K562 (cell line): ENCODE results near the gene TBX19. TPM values are rescaled to one million over a fixed set of nuclear protein-coding genes. Genes with fewer than 3 reads are reported as not detected.

Experiments used
- BHLHE40 ChIP-seq: IDR thresholded peaks from 2 replicates; pipeline ENCODE4 v1.6.1; 2011; ENCODE audit warnings: low read length, improper control_type of control experiment
- CEBPG ChIP-seq, 3 experiments: fragments of 200-800 bp in 1 of 3; sonication (Bioruptor generic) in 1 of 3; sonication (generic) in 1 of 3; formaldehyde crosslinking in 1 of 3; IDR thresholded peaks in 2 of 3; conservative IDR thresholded peaks in 1 of 3; 2 replicates each; pipeline versions ENCODE4 v1.6.1 to v1.8.0; 2016 to 2022; ENCODE audit warnings: missing compliant biosample characterization in 2 of 3, missing genetic modification characterization in 2 of 3, mild to moderate bottlenecking in 1 of 3, missing genetic modification reagents in 1 of 3
- CHD1 ChIP-seq: fragments of 200-600 bp; sonication (generic); IDR thresholded peaks from one replicate; pipeline ENCODE4 v1.6.1; 2012; ENCODE audit warnings: mild to moderate bottlenecking, moderate library complexity, low read length, inconsistent platforms
- CREM ChIP-seq: IDR thresholded peaks from 2 replicates; pipeline ENCODE4 v1.6.1; 2014; ENCODE audit warnings: antibody characterized with exemption, low read depth
- EP300 ChIP-seq: IDR thresholded peaks from 2 replicates; pipeline ENCODE4 v1.6.1; 2012; ENCODE audit warnings: low read length, improper control_type of control experiment
- ETV1 ChIP-seq: fragments of 450-650 bp; conservative IDR thresholded peaks from 2 replicates; pipeline ENCODE4 v1.6.1; 2016; ENCODE audit warnings: missing genetic modification characterization, control low read depth, low read depth, missing compliant biosample characterization
- FOSL1 ChIP-seq: fragments of 200-800 bp; sonication (Bioruptor generic); conservative IDR thresholded peaks from 2 replicates; pipeline ENCODE4 v1.6.1; 2016; ENCODE audit warnings: missing genetic modification characterization, missing compliant biosample characterization
- HNRNPL ChIP-seq: fragments of 200-400 bp; formaldehyde crosslinking; IDR thresholded peaks from 2 replicates; pipeline ENCODE4 v1.6.1; 2017; ENCODE audit warnings: low read depth, mild to moderate bottlenecking, low read length
- MAZ ChIP-seq, 2 experiments: fragments of 450-650 bp in 1 of 2; sonication (generic) in 1 of 2; formaldehyde crosslinking; IDR thresholded peaks in 1 of 2; conservative IDR thresholded peaks in 1 of 2; 2 replicates each; pipeline versions ENCODE4 v1.4.0 to v1.5.0; 2020; ENCODE audit warnings: mild to moderate bottlenecking in 1 of 2, missing genetic modification reagents in 1 of 2
- NCOA1 ChIP-seq: fragments of 450-650 bp; IDR thresholded peaks from 2 replicates; pipeline ENCODE4 v1.6.1; 2016; ENCODE audit warnings: low read depth
- NONO ChIP-seq, 2 experiments: fragments of 200-400 bp in 1 of 2; fragments of 450-650 bp in 1 of 2; formaldehyde crosslinking in 1 of 2; IDR thresholded peaks; 2 replicates each; pipeline ENCODE4 v1.6.1; 2017; ENCODE audit warnings: low read depth in 2 of 2, mild to moderate bottlenecking in 2 of 2, moderate library complexity in 2 of 2, low read length in 1 of 2
- NR3C1 ChIP-seq: sonication (generic); formaldehyde crosslinking; IDR thresholded peaks from 2 replicates; pipeline ENCODE4 v1.8.1; 2022; ENCODE audit warnings: missing genetic modification reagents
- RBM17 ChIP-seq: fragments of 200-400 bp; formaldehyde crosslinking; IDR thresholded peaks from 2 replicates; pipeline ENCODE4 v1.6.1; 2017; ENCODE audit warnings: low read depth, mild to moderate bottlenecking, low read length, borderline replicate concordance
- RCOR1 ChIP-seq, 2 experiments: IDR thresholded peaks; 2 replicates each; pipeline ENCODE4 v1.6.1; 2012; ENCODE audit warnings: low read depth in 2 of 2, low read length in 2 of 2, borderline replicate concordance in 1 of 2, improper control_type of control experiment in 1 of 2
- SMARCC2 ChIP-seq: fragments of 450-650 bp; IDR thresholded peaks from 2 replicates; pipeline ENCODE4 v1.6.1; 2017; ENCODE audit warnings: antibody characterized with exemption, moderate library complexity, mild to moderate bottlenecking, low read depth
- TAF1 ChIP-seq: IDR thresholded peaks from 2 replicates; pipeline ENCODE4 v1.6.1; 2011; ENCODE audit warnings: mild to moderate bottlenecking, low read length, moderate library complexity; ENCODE audit not compliant: insufficient read depth, control insufficient read depth, severe bottlenecking; ENCODE audit errors: extremely low read depth
- TARDBP ChIP-seq: fragments of 450-650 bp; IDR thresholded peaks from 2 replicates; pipeline ENCODE4 v1.6.1; 2016
- TSC22D4 ChIP-seq: fragments of 450-650 bp; IDR thresholded peaks from 2 replicates; pipeline ENCODE4 v1.6.1; 2016; ENCODE audit warnings: missing genetic modification characterization, missing biosample characterization, control low read depth
- XRCC4 ChIP-seq: IDR thresholded peaks from one replicate; pipeline ENCODE4 v1.6.1; 2011; ENCODE audit not compliant: insufficient read depth, insufficient read length; ENCODE audit errors: extremely low read depth
- ZNF174 ChIP-seq: fragments of 250-450 bp; sonication (Bioruptor Pico); IDR thresholded peaks from 2 replicates; pipeline ENCODE4 v1.4.0; 2020; ENCODE audit warnings: mild to moderate bottlenecking
- ZNF431 ChIP-seq: sonication (generic); formaldehyde crosslinking; IDR thresholded peaks from 2 replicates; pipeline ENCODE4 v1.8.0; 2022; ENCODE audit warnings: mild to moderate bottlenecking, missing genetic modification reagents
- ZNF644 ChIP-seq: fragments of 200-800 bp; sonication (Bioruptor generic); IDR thresholded peaks from 2 replicates; pipeline ENCODE4 v1.6.1; 2016; ENCODE audit warnings: low read depth, missing genetic modification characterization, missing compliant biosample characterization
- polyA plus RNA-seq, 8 experiments: library from polyadenylated mRNA; depleted of rRNA in 4 of 8; stranded (reverse) in 5 of 8; unstranded in 3 of 8; fragments of >200 nt; fragmentation: Nextera tagmentation in 2 of 8; fragmentation: Illumina TruSeq in 1 of 8; extraction: Ambion mirVana in 2 of 8; extraction: Trizol in 1 of 8; gene quantifications; 2 replicates each; pipeline versions ENCODE4 v1.2.1 to v1.2.3, GENCODE V29; 2011 to 2014; ENCODE audit warnings: inconsistent platforms in 1 of 8, missing spikeins in 1 of 8
- total RNA-seq, 7 experiments: library from RNA; depleted of rRNA in 6 of 7; stranded (reverse); fragments of >200 nt in 6 of 7; fragmentation: Illumina TruSeq in 2 of 7; extraction: Trizol in 2 of 7; gene quantifications; 2 replicates each; pipeline versions ENCODE4 v1.2.1 to v1.2.3, GENCODE V29; 2011 to 2021; ENCODE audit warnings: low replicate concordance in 1 of 7
- TF ChIP-seq, protein P1 (sequence below): fragments of 250-450 bp; sonication (Bioruptor Pico); IDR thresholded peaks from 2 replicates; pipeline ENCODE4 v1.4.0; 2020; ENCODE audit warnings: mild to moderate bottlenecking, moderate library complexity
- TF ChIP-seq, protein P2 (sequence below): fragments of 250-450 bp; sonication (Bioruptor Pico); IDR thresholded peaks from 2 replicates; pipeline ENCODE4 v1.9.0; 2021; ENCODE audit warnings: mild to moderate bottlenecking
- TF ChIP-seq, protein P3 (sequence below): fragments of 250-450 bp; sonication (Bioruptor Pico); IDR thresholded peaks from 2 replicates; pipeline ENCODE4 v1.4.0; 2020; ENCODE audit warnings: mild to moderate bottlenecking, moderate library complexity

Gene TBX19
- total and polyA plus RNA-seq, 9 of the 15 experiments (the other 6 are each of a cell fraction or from before 2014, with no cell fraction given), result 0.32 to 3.1 (median 0.95) TPM

- TF ChIP-seq, protein P1, sequence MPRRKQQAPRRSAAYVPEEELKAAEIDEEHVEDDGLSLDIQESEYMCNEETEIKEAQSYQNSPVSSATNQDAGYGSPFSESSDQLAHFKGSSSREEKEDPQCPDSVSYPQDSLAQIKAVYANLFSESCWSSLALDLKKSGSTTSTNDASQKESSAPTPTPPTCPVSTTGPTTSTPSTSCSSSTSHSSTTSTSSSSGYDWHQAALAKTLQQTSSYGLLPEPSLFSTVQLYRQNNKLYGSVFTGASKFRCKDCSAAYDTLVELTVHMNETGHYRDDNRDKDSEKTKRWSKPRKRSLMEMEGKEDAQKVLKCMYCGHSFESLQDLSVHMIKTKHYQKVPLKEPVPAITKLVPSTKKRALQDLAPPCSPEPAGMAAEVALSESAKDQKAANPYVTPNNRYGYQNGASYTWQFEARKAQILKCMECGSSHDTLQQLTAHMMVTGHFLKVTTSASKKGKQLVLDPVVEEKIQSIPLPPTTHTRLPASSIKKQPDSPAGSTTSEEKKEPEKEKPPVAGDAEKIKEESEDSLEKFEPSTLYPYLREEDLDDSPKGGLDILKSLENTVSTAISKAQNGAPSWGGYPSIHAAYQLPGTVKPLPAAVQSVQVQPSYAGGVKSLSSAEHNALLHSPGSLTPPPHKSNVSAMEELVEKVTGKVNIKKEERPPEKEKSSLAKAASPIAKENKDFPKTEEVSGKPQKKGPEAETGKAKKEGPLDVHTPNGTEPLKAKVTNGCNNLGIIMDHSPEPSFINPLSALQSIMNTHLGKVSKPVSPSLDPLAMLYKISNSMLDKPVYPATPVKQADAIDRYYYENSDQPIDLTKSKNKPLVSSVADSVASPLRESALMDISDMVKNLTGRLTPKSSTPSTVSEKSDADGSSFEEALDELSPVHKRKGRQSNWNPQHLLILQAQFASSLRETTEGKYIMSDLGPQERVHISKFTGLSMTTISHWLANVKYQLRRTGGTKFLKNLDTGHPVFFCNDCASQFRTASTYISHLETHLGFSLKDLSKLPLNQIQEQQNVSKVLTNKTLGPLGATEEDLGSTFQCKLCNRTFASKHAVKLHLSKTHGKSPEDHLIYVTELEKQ (CRISPR knock-in tag), result no peak
- TF ChIP-seq, protein P2, sequence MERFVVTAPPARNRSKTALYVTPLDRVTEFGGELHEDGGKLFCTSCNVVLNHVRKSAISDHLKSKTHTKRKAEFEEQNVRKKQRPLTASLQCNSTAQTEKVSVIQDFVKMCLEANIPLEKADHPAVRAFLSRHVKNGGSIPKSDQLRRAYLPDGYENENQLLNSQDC (CRISPR knock-in tag), result no peak
- TF ChIP-seq EP300 (peak; percentile 79), TAF1 (no peak), NONO (IDR thresholded peaks at IDR 0.05; ENCODE audit: low read depth in 2 of 2, low read length in 1 of 2) (no peak), RCOR1 (IDR thresholded peaks at IDR 0.05; ENCODE audit: borderline replicate concordance in 1 of 2, low read depth in 2 of 2, low read length in 2 of 2) (peak in 1 of 2 experiments; percentile 88; a peak in 2 of 4 replicates), CHD1 (no peak), ZNF644 (tag) (no peak), NCOA1 (peak; percentile 88), CEBPG (CRISPR knock-in tag; IDR thresholded peaks at IDR 0.05) (0 out of 2 replicates have a peak, but pooled peaks have one; percentile 22), CEBPG (tag; conservative IDR thresholded peaks at IDR 0.05 in 1 of 2, IDR thresholded peaks at IDR 0.05 in 1 of 2) (no peak; a peak in 1 of 4 replicates), ZNF431 (no peak), TSC22D4 (tag) (no peak), XRCC4 (no peak), FOSL1 (tag) (peak; percentile 92), MAZ (CRISPR knock-in tag; conservative IDR thresholded peaks at IDR 0.05 in 1 of 2, IDR thresholded peaks at IDR 0.05 in 1 of 2) (no peak), NR3C1 (CRISPR knock-in tag) (no peak), TARDBP (peak; percentile 59; the same call in 1 of the 2 replicates), SMARCC2 (peak; percentile 70), HNRNPL (no peak), BHLHE40 (no peak), ETV1 (peak; percentile 78), RBM17 (no peak), ZNF174 (CRISPR knock-in tag) (no peak), CREM (peak; percentile 94)
- TF ChIP-seq, protein P3, sequence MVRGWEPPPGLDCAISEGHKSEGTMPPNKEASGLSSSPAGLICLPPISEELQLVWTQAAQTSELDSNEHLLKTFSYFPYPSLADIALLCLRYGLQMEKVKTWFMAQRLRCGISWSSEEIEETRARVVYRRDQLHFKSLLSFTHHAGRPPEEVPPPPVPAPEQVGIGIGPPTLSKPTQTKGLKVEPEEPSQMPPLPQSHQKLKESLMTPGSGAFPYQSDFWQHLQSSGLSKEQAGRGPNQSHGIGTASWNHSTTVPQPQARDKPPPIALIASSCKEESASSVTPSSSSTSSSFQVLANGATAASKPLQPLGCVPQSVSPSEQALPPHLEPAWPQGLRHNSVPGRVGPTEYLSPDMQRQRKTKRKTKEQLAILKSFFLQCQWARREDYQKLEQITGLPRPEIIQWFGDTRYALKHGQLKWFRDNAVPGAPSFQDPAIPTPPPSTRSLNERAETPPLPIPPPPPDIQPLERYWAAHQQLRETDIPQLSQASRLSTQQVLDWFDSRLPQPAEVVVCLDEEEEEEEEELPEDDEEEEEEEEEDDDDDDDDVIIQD (CRISPR knock-in tag), result no peak
Measured at GRCh38 chr1:168287237-168287664, 6.6 kb downstream of the TBX19 start (continued).
